DMS153 treated with DMSO at 0.1 percent for 48 hours (cell line): ENCODE results near the gene SLC50A1.

Source experiments
- DNase-seq: peaks from one replicate; lab custom pipeline; 2025; ENCODE audit not compliant: unreplicated experiment; lab: John Stamatoyannopoulos, UW

The SLC50A1 gene

GRCh38 chr1:155169541-155169940, 33.9 kb downstream of the SLC50A1 start:
- no peak for DNase-seq

DNA sequence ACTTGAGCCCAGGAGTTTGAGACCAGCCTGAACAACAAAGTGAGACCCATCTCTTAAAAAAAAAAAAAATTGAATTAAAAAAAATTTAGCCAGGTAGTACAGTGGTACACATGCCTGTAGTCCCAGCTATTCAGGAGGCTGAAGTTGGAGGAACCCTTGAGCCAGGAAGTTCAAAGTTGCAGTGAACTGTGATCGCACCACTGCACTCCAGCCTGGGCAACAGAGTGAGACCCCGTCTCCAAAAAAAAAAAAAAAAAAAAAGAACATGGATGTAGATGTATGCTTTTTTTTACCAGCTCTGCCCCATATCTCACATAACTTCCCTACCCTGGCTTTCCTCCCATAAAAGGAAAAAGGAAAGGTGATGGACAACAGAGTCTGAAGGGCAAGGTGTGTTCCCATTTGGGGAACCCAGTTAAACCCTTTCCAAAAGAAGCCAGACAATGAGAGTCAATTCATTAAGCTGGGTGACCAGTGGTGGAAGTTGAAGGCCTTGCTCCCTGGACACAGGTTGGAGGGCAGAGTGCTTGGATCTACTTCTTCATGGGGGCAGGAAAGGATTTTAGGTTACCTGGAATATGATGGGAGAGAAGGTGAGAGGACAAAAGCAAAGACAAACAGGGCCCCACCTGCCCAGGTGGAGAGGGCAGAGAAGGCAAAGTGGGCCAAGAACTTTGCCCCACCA, 34.6 kb downstream of the SLC50A1 start:
- DNase-seq, result no peak

DNA sequence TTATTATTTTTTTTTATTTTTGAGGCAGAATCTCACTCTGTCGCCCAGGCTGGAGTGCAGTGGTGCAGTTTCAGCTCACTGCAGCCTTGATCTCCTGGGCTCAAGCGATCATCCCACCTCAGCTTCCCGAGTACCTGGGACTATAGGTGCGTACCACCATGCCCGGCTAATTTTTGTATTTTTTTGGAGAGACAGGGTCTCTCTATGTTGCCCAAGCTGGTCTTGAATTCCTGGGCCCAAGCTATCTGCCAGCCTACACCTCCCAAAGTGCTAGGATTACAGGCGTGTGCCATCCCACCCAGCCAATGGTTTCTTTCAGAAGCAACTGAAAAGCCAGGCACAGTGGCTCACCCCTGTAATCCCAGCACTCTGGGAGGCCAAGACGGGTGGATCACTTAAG, 35.2 kb downstream of the SLC50A1 start:
- no peak for DNase-seq

GRCh38 chr1:155171836-155172731, 36.4 kb downstream of the SLC50A1 start:
- DNase-seq, result no peak

DNA sequence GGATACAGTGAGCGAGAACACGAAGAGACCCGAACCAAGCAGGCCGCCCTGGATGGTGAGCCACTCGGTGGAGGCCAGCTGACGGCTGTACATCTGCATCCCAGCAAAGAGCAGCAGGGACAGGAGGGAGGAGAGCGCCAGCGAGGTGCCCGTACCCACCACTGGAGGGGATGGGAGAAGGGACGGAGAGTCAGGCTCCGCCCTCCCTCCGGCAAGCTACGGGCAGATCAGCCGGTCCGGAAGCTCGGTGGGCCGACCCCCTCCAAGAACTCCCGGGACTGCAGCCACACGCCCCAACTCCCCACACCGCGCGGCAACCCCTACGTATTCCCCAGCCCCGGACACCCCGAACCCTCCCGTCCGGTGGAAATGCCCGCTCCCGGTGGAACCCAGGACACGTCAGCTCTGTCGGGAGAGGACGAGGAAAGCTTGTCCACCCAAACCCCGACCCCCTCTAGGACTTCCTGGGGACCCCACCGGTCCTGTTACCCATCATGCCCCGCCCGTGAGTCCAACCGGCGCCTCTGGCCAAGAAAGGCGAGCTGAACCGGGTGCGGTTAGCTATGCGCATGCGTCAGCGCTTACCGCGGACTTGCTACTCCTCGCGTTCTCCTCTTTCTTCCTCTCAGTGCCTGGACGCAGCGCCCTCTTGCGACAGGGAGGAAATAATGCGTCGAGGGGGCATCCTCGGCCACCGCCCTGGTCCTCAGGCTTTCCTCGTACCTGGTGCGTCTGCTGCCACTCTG, 37.3 kb downstream of the SLC50A1 start, which contains the start of gene KRTCAP2:
KRTCAP2 (minus strand) TSS at position 573 of the 746 bp plus-strand sequence; CDS start at position 493, 80 bp downstream.
- peak; percentile 99 for DNase-seq

GRCh38 chr1:155173478-155174323, 38.0 kb downstream of the SLC50A1 start, which contains the start of gene TRIM46:
TRIM46 (plus strand) TSS chr1:155173849; CDS start chr1:155173967, 118 bp downstream.
- DNase-seq, result peak; percentile 68

GRCh38 chr1:155174324-155175280, 39.0 kb downstream of the SLC50A1 start:
- DNase-seq, result no peak

DNA sequence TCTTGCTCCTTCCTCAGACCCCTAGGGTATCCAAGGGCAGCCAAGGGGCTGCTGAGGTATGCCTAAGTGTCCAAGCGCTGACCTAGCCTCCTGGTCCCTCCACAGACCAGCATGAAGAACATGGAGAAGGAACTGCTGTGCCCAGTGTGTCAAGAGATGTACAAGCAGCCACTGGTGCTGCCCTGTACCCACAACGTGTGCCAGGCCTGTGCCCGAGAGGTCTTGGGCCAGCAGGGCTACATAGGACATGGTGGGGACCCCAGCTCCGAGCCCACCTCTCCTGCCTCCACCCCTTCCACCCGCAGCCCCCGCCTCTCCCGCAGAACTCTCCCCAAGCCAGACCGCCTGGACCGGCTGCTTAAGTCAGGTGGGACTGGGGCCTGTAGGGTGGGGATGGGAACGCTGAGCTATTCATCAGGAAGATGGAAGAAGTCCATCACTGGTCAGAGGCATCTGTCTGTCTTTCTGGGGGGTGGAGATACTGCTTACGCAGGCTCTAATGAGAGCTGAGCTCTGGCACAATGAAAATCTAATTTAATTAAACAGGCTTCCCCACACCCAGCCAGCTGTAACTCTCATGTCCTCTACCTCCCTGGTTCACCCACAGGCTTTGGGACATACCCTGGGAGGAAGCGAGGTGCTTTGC, 39.8 kb downstream of the SLC50A1 start:
- DNase-seq, result no peak

GRCh38 chr1:155175927-155176371, 40.3 kb downstream of the SLC50A1 start:
- no peak for DNase-seq

GRCh38 chr1:155176544-155177071, 41.0 kb downstream of the SLC50A1 start:
- DNase-seq, result peak; percentile 90

DNA sequence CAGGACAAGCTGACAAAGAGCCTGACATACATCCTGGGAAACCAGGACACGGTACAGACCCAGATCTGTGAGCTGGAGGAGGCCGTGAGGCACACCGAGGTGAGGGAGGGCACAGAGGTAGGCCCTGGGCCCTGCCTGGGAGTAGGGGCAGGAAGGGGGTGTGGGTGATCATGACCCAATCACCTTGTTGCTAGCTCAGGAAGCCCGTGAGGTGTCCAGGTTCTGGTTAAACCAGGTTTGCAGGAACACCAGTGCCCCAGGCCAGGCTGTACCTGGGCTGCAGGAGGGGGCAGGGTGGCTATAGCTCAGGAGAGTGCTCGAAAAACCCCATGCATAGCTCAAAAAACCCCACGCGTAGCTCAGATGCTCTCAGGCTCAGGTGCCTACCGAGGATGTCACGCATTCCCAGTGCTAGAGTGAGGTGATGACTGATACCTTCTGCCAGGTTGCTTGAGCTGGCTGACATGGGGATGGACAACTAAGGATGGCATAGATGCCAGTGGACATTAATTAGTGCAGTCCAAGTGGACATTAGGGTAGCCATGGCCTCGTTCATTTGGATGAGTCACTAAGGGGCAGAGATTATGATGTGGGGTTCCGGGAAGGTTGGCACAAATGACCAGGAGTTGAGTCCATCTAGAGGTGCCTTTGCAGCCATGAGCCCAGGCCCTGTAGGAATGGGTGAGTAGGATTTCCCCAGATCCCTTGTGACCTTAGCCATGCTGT, 41.7 kb downstream of the SLC50A1 start:
- DNase-seq, result no peak

DNA sequence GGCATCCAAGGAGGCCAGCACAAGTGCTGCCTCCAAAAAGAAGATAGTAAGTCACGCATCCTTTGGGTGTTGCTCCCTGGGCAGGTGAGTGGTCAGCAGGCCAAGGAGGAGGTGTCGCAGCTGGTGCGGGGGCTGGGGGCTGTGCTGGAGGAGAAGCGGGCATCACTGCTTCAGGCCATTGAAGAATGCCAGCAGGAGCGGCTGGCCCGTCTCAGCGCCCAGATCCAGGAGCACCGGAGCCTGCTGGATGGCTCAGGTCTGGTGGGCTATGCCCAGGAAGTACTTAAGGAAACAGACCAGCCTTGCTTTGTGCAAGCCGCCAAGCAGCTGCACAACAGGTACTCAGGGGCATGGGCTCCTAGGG, 42.2 kb downstream of the SLC50A1 start:
- DNase-seq, result no peak

DNA sequence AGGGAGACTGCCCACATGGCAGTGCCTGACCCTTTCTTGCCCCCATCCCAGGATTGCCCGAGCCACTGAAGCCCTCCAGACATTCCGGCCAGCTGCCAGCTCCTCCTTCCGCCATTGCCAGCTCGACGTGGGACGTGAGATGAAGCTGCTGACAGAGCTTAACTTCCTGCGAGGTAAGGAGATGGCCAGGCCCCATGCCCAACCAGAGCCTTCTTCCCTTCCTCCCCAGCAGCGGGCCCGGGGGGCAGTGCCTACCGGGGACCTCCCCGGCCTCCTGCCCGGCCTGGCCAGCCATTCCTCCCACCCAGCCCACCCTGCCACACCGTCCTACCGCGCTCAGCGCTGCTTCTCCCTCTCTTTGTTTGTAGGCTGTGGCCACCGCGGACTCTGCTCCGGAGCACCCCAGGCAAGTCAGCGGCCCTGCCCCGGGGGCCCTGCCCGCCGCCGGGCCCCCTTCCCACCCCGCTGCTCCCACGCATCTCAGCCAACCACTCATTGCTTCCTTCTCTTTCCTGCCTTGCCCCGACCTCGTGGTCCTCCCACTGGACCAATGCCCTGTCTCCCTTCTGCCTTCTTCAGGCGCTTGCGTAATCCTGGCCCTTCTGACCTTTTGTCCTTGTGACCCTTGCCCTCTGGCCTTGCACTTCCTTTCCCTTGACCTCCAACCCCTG, 42.9 kb downstream of the SLC50A1 start:
- no peak for DNase-seq

DNA sequence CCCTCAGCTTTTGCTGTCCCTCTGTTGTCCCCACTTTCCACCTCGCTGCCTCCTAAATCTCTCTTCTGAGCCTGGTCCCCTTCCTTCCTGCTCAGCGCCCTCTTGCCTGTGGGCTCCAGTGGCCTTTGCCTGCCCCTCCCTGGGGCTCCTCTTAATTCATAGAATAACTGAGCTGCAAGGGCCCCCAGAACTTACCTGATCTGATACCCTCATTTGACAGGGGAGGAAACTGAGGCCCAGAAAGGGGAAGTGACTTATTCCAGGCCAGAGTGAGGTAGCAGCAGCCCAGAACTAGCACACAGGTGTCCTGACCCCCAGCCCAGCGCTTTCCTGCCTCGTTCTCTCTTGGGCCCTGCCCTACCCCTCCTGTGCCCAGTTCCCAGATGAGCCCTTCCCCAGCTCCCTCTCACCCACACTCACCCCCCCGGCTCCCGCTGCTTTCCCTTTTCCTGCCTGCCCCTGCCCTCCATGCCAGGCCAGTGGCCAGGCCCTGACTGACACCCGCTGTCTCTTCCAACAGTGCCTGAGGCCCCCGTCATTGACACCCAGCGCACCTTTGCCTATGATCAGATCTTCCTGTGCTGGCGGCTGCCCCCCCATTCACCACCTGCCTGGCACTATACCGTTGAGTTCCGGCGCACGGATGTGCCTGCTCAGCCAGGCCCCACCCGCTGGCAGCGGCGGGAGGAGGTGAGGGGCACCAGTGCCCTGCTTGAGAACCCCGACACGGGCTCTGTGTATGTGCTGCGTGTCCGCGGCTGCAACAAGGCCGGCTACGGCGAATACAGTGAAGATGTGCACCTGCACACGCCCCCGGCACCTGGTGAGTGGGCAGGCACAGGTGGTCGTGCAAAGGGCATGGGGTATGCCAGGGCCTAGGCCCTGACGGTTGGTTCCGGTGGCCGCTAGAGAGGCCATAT, 43.7 kb downstream of the SLC50A1 start:
- no peak for DNase-seq

DNA sequence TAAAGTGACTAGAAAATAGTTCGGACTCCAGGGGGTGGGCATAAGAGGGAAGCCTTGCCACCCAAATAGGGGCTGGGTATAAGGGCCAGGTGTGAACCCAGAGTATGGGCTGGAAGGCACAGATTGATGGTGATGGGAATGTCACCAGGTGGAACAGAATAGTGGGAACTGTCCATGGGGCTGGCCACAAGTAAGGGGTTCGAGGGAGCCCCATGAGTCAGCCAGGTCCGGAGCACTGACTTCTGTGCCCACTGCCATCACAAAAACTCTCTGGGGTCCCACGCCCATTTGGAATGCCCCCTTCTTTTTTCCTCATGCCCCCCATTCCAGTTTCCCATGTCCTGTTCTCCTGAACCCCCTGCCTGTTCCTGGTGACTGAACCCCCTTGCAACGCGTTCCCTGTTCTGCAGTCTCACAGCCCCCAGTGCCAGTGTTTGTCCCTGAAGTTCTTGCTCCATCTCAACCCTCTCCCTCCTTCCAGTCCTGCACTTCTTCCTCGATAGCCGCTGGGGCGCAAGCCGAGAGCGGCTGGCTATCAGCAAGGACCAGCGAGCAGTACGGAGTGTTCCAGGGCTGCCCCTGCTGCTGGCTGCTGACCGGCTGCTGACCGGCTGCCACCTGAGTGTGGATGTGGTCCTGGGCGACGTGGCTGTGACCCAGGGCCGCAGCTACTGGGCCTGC, 45.9 kb downstream of the SLC50A1 start:
- DNase-seq, result no peak
